HG02798 (cell line): ENCODE results near the gene CLIC1.
"Not testable (repeated sequence)": the region's sequence is repeated elsewhere in the genome, so short reads cannot be mapped to it uniquely, and the experiment has no call there.

Experiments
- ATAC-seq: cut with Tn5 transposase; IDR thresholded peaks from one replicate; pipeline ENCODE4 v1.9.1; 2021; ENCODE audit warnings: mild to moderate bottlenecking; ENCODE audit not compliant: unreplicated experiment, poor library complexity

The CLIC1 gene

DNA sequence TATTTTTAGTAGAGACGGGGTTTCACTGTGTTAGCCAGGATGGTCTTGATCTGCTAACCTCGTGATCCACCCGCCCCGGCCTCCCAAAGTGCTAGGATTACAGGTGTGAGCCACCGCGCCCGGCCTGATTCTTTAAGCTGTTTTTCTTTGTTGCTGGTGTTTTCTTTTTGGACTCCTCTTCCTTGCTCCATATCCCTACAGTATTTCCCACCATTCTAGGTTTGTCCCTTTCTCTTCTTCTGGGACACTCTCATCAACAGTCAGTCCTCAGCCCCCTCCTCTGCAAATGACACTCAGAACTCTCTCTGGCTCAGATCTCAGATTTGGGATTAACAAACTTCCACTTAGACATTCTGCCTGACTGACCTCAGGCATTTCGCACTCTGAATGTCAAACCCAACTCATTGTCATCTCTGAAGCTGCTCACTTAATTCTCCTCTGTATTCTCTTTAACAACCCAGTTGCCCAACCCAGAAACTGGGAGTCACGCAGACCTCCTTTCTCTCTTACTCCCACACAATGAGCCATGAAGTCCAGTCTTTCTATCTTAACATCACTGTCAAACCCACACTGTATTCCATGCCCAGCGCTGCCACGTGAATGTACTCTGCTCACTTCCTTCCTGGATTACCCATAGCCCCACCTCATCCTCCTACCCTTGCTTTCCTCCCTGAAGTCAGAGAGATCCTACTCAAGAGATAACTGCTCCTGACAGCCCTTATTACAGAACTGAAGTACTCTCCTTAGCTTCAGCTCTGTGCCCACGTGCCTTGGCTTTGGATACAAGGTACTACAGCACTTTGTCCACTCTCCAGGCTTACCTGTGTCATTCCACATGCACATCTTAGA is 10.6 kb downstream of the CLIC1 start:
- ATAC-seq, result no peak

DNA sequence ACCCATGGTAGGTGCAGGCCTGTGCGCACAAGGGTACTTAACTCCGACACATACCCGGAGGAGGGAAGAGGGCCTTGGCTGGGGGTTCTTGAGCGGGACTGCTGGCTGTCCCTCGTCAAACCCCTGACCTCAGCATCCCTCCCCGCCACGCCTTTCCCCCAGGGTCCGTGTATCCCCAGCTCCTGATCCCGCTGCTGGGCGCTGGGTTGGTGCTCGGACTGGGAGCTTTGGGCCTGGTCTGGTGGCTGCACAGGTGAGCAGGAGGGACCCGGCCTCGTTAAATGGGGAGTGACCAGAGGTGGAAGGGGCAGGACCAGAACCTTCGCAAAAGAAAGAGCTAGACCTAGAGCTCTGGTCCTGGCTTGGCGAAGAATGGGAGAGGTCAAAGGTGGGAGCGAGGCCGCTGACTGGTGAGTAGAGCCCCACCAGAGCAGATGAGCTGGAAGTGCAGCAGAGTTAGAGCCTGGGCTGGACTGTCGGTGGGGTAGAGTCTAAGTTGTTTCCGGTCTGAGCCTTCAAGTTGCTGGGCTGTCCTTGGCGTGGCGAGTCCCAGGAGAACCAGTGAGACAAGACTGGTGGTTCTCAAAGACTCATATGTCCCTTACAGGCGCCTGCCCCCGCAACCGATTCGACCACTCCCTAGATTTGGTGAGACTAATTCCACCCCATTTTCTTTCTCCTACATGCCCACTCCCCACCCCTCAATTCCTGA is 12.2 kb downstream of the CLIC1 start:
- ATAC-seq, result no peak

DNA sequence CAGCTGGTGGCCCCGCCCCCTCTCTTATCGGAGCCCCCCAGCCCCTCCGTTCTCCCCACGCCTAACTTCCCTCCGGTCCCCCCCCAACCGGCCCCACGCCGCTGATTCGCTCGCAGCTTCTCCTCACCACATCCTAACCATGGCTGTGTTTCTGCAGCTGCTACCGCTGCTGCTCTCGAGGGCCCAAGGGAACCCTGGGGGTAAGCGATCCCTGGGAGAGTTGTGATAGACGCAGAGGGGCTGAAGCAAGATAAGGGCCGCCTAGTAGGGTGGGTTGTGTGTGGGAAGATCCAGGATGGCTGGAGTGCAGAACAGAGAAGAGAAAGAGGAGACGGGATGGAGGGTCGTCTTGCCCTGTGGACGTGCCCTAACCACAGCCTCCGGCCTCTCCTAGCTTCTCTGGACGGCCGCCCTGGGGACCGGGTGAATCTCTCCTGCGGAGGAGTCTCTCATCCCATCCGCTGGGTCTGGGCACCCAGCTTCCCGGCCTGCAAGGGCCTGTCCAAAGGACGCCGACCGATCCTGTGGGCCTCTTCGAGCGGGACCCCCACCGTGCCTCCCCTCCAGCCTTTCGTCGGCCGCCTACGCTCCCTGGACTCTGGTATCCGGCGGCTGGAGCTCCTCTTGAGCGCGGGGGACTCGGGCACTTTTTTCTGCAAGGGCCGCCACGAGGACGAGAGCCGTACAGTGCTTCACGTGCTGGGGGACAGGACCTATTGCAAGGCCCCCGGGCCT is 12.9 kb downstream of the CLIC1 start, which contains the start of gene MPIG6B:
TSS of gene MPIG6B (plus strand) at position 129 of the 735 bp plus-strand sequence. CDS start at position 140, 11 bp downstream.
- ATAC-seq, result no peak

DNA sequence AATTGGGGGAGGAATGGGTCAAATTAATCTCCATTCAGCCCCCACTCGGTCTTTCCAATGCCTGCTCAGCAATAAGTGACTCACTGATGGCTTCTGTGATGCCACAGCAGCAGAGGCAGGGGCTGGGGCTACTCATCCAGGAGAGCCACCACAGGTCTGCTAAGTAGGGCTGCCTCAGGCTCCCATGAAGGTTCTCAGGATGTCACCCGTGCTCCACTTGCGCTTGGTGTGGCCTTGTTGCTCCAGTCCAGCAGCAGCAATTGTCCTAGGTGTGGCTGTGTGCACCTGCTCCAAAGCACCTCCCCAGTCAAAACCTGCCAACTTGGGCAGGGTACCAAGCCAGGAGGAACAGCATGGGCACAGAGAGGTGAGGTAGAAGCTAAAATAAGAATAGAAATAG is 14.2 kb downstream of the CLIC1 start:
- ATAC-seq, result no peak

- ATAC-seq, result no peak
Observed at GRCh38 chr6:31721351-31722020, 14.8 kb downstream of the CLIC1 start, which contains the start of gene LY6G6C. TSS of gene LY6G6C (minus strand) at chr6:31721746. CDS start at chr6:31721679, 67 bp downstream.

DNA sequence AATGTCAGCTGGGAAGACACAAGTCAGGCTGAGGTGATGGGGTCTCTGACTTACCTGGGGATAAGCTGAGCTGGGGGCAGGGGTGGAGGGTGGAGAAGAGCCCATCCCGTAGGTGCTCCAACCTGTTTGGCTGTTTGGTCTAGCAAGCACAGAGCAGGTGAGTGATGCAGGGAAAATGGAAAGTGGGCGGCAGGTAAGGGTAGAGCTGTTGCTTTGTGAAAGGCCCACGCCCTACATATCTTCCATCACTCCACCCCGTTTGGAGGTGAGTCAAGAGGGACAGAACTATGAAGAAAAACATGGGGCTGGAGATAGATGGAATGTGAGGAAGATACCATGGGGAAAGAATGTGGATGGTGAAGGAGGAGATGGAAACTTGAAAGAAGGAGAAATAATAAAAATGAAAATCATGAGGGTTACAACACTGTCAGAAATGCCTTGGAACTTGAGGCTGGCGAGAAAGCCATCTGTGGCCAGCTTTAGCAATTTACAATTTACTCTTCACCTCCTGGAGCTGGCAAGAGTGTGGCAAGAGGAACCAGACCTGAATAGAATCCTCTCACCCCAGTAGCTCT is 16.0 kb downstream of the CLIC1 start:
- ATAC-seq, result no peak

DNA sequence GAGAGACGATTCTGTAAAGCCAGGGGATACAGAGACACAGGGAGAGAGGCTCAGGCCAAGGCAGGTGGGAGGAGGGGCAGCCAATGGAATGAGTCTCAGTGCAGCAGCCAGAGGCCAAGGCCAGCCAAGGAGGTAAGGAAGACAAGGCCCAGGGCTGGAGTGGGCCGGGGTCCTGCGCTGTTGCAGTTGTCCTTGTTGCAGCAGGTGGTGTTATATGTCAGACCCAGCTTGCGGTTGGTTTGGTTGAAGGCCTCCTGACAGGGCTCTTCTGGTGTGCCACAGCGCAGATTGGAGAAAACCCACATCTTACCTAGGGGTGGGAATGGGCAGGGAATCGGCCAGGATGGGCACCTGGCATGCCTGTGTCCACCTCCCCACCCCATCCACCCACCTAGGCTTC is 17.3 kb downstream of the CLIC1 start:
- ATAC-seq, result no peak

- ATAC-seq, result no peak
Observed at GRCh38 chr6:31718265-31718664, 18.1 kb downstream of the CLIC1 start.

GRCh38 chr6:31717499-31718222 is 18.7 kb downstream of the CLIC1 start:
- ATAC-seq, result no peak

GRCh38 chr6:31715022-31715958 is 21.0 kb downstream of the CLIC1 start, which contains the start of gene LY6G6D:
TSS of gene LY6G6D (plus strand) at chr6:31715348. CDS start at chr6:31715356, 8 bp downstream.
- ATAC-seq, result no peak

DNA sequence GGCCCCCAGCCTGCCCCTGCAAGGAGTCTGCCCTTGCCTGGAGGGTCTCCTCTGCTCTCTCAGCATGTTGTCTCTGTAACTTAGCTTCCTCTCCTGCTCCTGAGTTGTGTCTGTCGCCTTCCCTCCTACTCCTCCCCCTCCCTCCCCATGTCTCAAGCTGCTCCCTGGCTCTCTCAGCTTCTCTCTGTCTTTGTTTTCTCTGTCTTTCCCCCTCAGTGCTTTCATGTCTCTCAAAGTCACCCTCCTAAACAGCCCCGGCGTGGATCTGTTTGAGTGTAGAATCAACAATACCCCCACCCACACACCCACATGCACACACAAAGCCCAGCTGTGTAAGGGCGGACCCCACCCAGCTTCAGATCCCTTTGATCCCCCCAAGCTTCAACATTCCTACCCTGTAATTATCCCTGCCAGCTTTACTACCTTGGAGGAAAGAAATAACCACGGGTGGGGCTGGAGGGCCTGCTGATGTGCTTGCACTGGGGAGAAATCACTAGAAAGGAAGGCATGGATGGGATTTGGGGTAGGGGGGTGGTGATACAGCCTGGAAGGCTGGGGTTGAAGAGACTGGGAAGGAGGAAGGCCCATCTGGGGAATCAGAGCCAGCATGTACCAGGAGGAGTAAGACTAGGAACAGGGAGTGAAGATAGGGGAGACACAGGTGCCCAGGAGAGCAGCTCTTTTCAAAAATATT is 22.2 kb downstream of the CLIC1 start:
- ATAC-seq, result no peak

GRCh38 chr6:31713465-31713864 is 22.9 kb downstream of the CLIC1 start:
- no peak for ATAC-seq

DNA sequence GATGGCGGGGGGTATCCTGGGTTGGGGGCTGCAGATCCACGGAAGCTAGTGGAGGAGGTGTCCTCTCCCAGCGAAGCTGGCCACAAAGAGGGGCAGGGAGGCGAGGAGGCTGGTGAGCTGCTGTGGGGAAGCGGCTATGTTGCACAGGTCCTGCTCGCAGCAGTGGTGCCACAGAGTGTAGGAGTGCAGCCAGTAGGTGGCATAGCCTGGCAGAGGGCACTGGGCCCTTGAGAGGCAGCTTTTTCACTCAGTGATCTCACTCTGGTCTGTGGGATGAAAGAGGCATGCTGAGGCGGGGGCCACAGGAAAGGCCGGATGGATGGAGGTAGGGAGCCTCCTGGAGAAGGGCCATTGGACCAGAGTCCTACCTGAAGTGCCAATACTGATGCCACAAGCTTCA is 24.0 kb downstream of the CLIC1 start:
- no peak for ATAC-seq

DNA sequence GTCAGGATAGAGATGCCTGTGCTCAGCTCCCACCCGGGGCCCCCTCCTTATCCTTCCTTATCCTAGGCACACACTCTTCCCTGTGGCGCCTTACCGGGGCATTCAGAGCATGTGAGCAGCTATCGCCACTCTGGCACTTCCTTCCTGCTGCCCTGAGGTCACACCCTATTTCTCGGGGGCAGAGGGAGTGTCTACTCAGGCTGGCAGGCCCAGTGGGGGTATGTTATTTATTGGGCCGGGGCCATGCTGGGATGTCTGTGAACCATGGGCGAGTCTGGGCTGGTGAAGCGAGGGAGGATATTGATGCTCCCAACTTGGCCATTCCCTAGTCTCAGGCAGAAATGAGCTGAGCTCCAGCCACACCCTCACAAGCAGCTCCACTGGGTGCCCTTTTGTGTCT is 25.1 kb downstream of the CLIC1 start:
- ATAC-seq, result no peak

DNA sequence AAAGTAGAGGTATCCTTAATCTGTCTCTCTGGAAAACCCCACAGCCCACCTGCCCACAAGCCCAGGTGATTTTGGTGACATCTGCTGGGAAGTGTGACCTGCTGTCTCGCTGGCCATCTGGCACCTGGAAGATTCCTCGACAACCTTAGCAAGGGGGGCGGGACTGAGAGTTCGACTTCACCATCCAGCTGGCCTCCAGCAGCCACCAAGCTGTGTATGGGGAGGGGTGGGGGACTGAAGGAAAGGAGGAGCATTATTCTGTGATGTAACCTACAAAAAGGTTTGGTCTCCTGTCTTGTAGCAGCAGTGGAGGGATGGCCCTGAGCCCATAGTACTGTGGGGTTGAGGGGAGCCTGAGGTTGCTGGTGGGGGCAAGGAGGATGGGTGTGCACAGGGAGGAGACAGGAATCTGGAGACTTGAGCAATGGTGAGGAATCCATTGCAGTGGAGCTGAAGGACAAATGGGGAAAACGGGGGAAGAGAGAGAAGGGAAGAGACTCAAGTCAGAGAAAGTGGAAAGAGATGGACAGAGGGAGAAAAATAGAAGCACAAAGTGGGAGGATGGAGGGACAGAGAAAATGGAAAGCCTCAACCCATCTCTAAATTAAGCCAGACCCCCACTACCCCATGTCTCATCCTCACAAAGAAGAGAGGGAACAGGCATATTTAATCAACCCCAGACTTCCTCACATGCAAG is 25.7 kb downstream of the CLIC1 start:
- no peak for ATAC-seq

GRCh38 chr6:31709157-31709556 is 27.2 kb downstream of the CLIC1 start:
- not testable (repeated sequence) for ATAC-seq

DNA sequence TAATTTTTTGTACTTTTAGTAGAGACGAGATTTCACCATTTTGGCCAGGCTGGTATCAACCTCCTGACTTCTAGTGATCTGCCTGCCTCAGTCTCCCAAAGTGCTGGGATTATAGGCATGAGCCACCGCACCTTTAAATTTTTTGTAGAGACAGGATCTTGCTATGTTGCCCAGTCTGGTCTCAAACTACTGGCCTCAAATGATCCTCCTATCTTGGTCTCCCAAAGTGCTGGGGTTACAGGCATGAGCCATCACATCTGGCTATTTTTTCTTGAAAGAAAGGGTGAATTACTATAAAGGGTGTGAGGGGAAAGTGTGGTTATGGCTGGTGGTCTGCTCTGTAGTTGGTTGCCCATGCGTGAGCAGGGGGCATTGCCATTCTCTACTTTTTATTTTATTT is 28.1 kb downstream of the CLIC1 start:
- ATAC-seq, result no peak
